ENCODE results near the gene FRG2C.
"Not testable (repeated sequence)": the region's sequence is repeated elsewhere in the genome, so short reads cannot be mapped to it uniquely, and the experiment has no call there.

Gene FRG2C

DNA sequence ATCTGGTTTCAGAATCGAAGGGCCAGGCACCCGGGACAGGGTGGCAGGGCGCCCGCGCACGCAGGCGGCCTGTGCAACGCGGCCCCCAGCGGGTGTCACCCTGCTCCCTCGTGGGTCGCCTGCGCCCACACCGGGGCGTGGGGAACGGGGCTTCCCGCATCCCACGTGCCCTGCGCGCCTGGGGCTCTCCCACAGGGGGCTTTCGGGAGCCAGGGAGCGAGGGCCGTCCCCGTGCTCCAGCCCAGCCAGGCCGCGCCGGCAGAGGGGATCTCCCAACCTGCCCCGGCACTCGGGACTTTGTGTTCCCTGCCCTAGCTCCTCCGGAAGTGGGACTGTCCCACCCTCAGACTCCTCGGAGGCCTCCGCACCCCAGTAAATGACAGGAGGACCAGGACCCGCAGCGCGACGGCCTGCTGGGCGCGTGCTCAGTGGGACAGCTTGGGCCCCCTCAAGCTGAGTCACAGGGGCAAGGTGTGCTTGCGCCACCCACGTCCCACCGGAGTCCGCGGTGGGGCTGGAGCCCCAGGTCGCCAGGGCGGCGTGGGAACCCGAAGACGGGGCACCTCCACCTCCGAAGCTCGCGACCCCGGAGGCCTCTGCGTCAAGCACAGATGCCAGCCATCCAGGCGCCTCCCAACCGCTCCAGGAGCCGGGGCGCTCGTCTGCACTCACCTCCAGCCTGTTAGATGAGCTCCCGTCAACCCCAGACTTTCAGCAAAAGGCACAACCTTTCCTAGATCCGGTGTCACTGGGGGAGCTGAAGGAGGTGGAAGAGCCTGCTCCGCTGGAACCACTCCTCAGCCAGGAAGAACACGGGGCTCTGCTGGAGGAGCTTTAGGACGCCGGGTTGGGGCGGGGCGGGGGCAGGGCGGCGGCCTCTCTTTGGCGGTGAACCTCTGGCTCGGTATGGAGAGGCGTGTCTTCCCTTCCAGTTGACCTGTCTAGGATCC lies 5.5 kb downstream of the FRG2C start:
- peak overlapping the region; percentile 45 for H3K4me2 ChIP-seq (ENCODE audit: insufficient read depth, low read length, poor library complexity, severe bottlenecking)
- peak overlapping the region; percentile 89 for H3K14ac ChIP-seq (ENCODE audit: low read length)
- H3K4ac ChIP-seq (ENCODE audit: low read length); H2BK15ac ChIP-seq (ENCODE audit: low read length); H3K9me3 ChIP-seq (replicated peaks in 1 of 2; ENCODE audit: control insufficient read depth in 2 of 2, insufficient read depth in 1 of 2, low read depth in 1 of 2, low read length in 2 of 2); H3K27ac ChIP-seq (replicated peaks; ENCODE audit: low read length); H2BK120ac ChIP-seq (ENCODE audit: low read depth, low read length); H2BK12ac ChIP-seq (ENCODE audit: low read length); H3K36me3 ChIP-seq (replicated peaks in 1 of 2; ENCODE audit: control insufficient read depth in 2 of 2, insufficient read depth in 2 of 2, low read length in 2 of 2); H3K79me1 ChIP-seq (ENCODE audit: low read depth, low read length); H3K9ac ChIP-seq (ENCODE audit: low read depth, low read length, poor library complexity); H4K91ac ChIP-seq (ENCODE audit: low read depth, low read length, poor library complexity); DNase-seq (ENCODE audit: low spot score); H3K4me1 ChIP-seq (ENCODE audit: control insufficient read depth in 2 of 2, insufficient read depth in 1 of 2, low read depth in 1 of 2, low read length in 2 of 2): not testable (repeated sequence)
- no CpG with 5 or more reads among the region's 71 CpGs for WGBS, 2 donors (ENCODE audit: extremely low coverage in 2 of 2, insufficient read length in 2 of 2, insufficient replicate concordance in 1 of 2)
- H3K27me3 ChIP-seq (ENCODE audit: control insufficient read depth in 3 of 3, insufficient read depth in 3 of 3, low read depth in 1 of 3, low read length in 3 of 3) = peaks cover 19 to 64% (median 54%) of the 10 kb centered on the region in 3 experiments
- H2AFZ ChIP-seq (ENCODE audit: low read length) = peak overlapping the region; percentile 82
- H2AK5ac ChIP-seq (ENCODE audit: low read depth, low read length) = peak overlapping the region; percentile 63
- peak overlapping the region; percentile 48 for H4K8ac ChIP-seq (ENCODE audit: low read depth, low read length)
- peak overlapping the region; percentile 95 for H2BK5ac ChIP-seq (ENCODE audit: low read length)
- peak overlapping the region; percentile 71 for H3K18ac ChIP-seq (ENCODE audit: low read length)
- peak overlapping the region in 1 of 2 donors; percentile 57 for H3K4me3 ChIP-seq (ENCODE audit: low read length in 2 of 2)
- H3K23ac ChIP-seq (ENCODE audit: low read depth, low read length, poor library complexity) = peak overlapping the region; percentile 80

DNA sequence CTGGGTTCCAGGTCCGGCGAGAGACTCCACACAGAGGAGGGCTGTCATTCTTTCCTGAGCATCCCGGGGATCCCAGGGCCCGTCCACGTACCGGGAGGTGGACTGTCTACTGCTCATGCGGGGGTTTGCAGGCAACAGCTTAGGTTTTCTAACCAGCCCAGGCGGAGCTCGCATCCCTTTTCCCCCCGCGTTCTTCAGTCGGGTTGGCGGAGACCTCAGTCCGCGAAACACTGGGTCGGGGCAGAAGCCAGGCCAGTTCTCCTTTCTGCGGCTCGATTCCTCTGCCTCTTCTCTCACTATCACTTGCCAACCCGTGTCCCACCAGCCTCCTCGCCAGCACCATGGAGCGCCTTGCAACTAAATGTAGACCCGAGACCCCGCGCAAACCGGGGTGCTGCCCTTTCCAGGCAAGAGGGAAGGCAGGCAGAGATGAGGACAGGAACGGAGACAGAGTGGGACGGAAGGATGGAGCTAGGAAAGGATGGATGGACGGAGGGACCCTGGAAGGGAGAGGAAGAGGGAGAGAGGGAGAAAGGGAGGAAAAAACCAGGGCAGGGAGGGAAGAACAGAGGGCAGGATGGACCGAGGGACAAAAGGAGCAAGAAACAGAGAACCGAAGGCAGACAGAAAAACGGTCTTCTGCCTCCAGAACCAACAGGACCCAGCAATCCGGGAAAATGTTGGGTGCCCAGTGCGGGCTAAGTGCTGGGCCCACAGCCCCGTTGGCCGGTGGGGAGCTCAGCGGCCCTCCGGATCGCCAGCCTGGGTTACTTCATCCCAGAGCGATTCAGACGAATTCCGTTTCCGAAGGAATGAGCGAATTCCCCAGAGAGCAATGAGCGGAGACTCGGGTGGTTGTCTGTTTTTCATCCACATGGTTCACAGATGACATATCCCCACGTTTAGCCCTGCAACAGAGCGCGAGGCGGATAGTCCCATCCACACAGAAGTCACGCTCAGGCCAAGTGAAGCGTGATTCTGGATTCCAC lies 6.5 kb downstream of the FRG2C start:
- H3K36me3 ChIP-seq (replicated peaks in 1 of 2; ENCODE audit: control insufficient read depth in 2 of 2, insufficient read depth in 2 of 2, low read length in 2 of 2); H3K14ac ChIP-seq (ENCODE audit: low read length); H3K27ac ChIP-seq (replicated peaks; ENCODE audit: low read length); H2AK5ac ChIP-seq (ENCODE audit: low read depth, low read length); H2BK15ac ChIP-seq (ENCODE audit: low read length); H3K23ac ChIP-seq (ENCODE audit: low read depth, low read length, poor library complexity); H4K91ac ChIP-seq (ENCODE audit: low read depth, low read length, poor library complexity); H2BK5ac ChIP-seq (ENCODE audit: low read length); H2BK12ac ChIP-seq (ENCODE audit: low read length); H3K18ac ChIP-seq (ENCODE audit: low read length); H3K4ac ChIP-seq (ENCODE audit: low read length); H4K8ac ChIP-seq (ENCODE audit: low read depth, low read length); H3K79me1 ChIP-seq (ENCODE audit: low read depth, low read length); H3K9me3 ChIP-seq (replicated peaks in 1 of 2; ENCODE audit: control insufficient read depth in 2 of 2, insufficient read depth in 1 of 2, low read depth in 1 of 2, low read length in 2 of 2); H3K9ac ChIP-seq (ENCODE audit: low read depth, low read length, poor library complexity); H3K4me1 ChIP-seq (ENCODE audit: control insufficient read depth in 2 of 2, insufficient read depth in 1 of 2, low read depth in 1 of 2, low read length in 2 of 2); H2BK120ac ChIP-seq (ENCODE audit: low read depth, low read length): not testable (repeated sequence)
- H3K27me3 ChIP-seq (ENCODE audit: control insufficient read depth in 3 of 3, insufficient read depth in 3 of 3, low read depth in 1 of 3, low read length in 3 of 3) = peaks cover 19 to 57% (median 54%) of the 10 kb centered on the region in 3 experiments
- peak overlapping the region; percentile 97 for H2AFZ ChIP-seq (ENCODE audit: low read length)
- peak; percentile 40 for DNase-seq (ENCODE audit: low spot score)
- WGBS, 2 donors (ENCODE audit: extremely low coverage in 2 of 2, insufficient read length in 2 of 2, insufficient replicate concordance in 1 of 2) = no CpG with 5 or more reads among the region's 51 CpGs
- H3K4me2 ChIP-seq (ENCODE audit: insufficient read depth, low read length, poor library complexity, severe bottlenecking) = peak overlapping the region; percentile 33
- peak overlapping the region in 1 of 2 donors; percentile 5 for H3K4me3 ChIP-seq (ENCODE audit: low read length in 2 of 2)

DNA sequence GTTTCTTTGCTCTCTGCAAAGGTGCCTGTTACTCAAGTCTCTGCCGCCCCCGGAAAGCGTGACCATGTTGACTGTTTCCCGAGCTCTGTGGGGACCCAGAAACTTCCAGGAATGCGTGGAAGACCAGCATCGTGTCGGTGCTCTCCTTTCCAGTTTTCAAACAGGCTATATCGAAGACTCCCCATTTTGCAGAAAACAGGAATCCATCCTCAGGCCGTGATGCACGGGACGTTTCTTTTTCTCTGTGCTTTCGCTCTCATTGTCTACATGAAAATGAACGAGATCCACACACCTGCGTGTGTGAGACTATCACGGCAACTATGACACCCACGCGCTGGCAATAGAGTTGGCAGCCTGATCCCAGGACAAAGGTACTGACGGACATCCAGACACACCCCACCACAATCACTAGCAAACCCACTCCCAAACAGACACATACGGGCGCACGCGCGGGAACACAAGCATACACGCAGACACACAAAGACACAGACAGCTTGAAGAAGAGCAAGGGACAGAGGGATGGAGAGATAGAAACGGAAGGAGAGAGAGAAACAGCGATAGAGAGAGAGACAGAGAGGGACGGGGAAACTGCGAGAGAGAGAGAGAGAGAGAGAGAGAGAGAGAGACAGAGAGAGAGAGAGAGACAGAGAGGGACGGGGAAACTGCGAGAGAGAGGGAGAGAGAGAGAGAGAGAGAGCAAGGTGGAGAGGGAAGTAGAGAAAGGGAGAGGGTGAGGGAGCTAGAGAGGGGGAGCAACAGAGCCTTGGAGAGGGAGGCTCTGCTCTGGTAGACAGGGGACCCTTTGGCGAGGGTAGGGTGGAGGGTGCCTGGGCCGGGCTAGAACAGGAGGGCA lies 7.4 kb downstream of the FRG2C start:
- peak overlapping the region; percentile 49 for H3K4me2 ChIP-seq (ENCODE audit: insufficient read depth, low read length, poor library complexity, severe bottlenecking)
- H2AK5ac ChIP-seq (ENCODE audit: low read depth, low read length); H2BK120ac ChIP-seq (ENCODE audit: low read depth, low read length); H3K18ac ChIP-seq (ENCODE audit: low read length); H3K23ac ChIP-seq (ENCODE audit: low read depth, low read length, poor library complexity); H2BK15ac ChIP-seq (ENCODE audit: low read length); H4K91ac ChIP-seq (ENCODE audit: low read depth, low read length, poor library complexity); H3K9ac ChIP-seq (ENCODE audit: low read depth, low read length, poor library complexity); H2BK5ac ChIP-seq (ENCODE audit: low read length); H3K4me1 ChIP-seq (ENCODE audit: control insufficient read depth in 2 of 2, insufficient read depth in 1 of 2, low read depth in 1 of 2, low read length in 2 of 2); H3K36me3 ChIP-seq (replicated peaks in 1 of 2; ENCODE audit: control insufficient read depth in 2 of 2, insufficient read depth in 2 of 2, low read length in 2 of 2); H3K9me3 ChIP-seq (replicated peaks in 1 of 2; ENCODE audit: control insufficient read depth in 2 of 2, insufficient read depth in 1 of 2, low read depth in 1 of 2, low read length in 2 of 2); H3K79me1 ChIP-seq (ENCODE audit: low read depth, low read length); H4K8ac ChIP-seq (ENCODE audit: low read depth, low read length); H3K14ac ChIP-seq (ENCODE audit: low read length); H2BK12ac ChIP-seq (ENCODE audit: low read length); DNase-seq (ENCODE audit: low spot score); H3K27ac ChIP-seq (replicated peaks; ENCODE audit: low read length); H3K4ac ChIP-seq (ENCODE audit: low read length): not testable (repeated sequence)
- H3K4me3 ChIP-seq (ENCODE audit: low read length in 2 of 2) = peak overlapping the region in 1 of 2 donors; percentile 42
- no CpG with 5 or more reads among the region's 32 CpGs for WGBS, 2 donors (ENCODE audit: extremely low coverage in 2 of 2, insufficient read length in 2 of 2, insufficient replicate concordance in 1 of 2)
- peaks cover 19 to 52% (median 51%) of the 10 kb centered on the region in 3 experiments for H3K27me3 ChIP-seq (ENCODE audit: control insufficient read depth in 3 of 3, insufficient read depth in 3 of 3, low read depth in 1 of 3, low read length in 3 of 3)
- peak overlapping the region; percentile 97 for H2AFZ ChIP-seq (ENCODE audit: low read length)

All from neuronal stem cell (in vitro differentiated cells).